GM19025 (cell line): ENCODE measurements around the gene MRPL45.
"Not testable (repeated sequence)": the region's sequence is repeated elsewhere in the genome, so short reads cannot be mapped to it uniquely, and the experiment has no call there.

ENCODE experiments used
- ATAC-seq: cut with Tn5 transposase; IDR thresholded peaks from one replicate; pipeline ENCODE4 v1.9.1; 2021; ENCODE audit warnings: mild to moderate bottlenecking, low read depth, moderate library complexity; ENCODE audit not compliant: unreplicated experiment

MRPL45 gene

DNA sequence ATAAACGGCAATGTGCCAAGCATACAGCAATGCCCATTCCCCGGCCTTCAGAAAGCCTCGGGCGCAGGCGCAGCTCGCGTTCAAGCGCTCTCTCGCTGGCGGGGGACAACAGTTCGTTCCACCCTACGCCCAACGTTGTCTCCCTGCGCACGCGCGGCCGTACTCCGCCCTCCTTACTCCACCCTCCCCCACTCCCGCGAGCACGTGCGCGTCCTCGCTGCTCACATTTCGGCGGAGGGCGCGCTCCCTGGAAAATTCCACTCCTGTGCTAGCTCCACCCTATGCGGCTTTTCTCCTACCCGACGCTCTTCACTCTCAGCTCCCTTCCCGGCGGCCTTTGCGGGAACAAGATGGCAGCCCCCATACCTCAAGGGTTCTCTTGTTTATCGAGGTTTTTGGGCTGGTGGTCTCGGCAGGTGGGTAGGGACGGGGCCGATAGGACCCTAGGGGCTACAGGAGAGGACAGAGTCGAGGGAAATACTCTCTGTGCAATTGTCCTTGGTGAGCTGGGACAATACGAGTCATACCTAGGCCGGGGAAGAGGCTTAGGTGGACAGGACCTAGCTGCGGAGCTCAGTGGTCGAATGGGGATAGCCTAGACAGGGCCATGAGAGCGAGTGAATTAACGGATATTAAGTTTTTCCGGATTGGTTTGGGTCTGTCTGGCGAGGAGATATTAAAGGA is at the start of gene MRPL45:
Gene MRPL45 (plus strand): TSS at position 335 of the 684 bp plus-strand sequence. CDS start 16 bp downstream, at position 351.
- ATAC-seq, result peak; percentile 82

DNA sequence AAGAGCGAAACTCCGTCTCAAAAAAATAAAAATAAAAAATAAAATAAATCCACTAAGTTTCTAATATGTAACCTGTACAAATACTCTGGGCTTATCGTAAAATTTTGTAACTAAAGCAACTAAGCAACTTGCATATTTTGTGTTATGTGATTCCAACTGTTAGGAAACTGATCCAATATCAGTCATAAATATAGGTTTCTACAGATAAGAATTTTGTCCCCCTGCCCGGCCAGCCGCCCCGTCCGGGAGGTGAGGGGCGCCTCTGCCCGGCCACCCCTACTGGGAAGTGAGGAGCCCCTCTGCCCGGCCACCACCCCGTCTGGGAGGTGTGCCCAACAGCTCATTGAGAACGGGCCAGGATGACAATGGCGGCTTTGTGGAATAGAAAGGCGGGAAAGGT is 43.8 kb upstream of the MRPL45 start:
- not testable (repeated sequence) for ATAC-seq

- not testable (repeated sequence) for ATAC-seq
Observed at GRCh38 chr17:38254357-38254756, 42.6 kb upstream of the MRPL45 start.

DNA sequence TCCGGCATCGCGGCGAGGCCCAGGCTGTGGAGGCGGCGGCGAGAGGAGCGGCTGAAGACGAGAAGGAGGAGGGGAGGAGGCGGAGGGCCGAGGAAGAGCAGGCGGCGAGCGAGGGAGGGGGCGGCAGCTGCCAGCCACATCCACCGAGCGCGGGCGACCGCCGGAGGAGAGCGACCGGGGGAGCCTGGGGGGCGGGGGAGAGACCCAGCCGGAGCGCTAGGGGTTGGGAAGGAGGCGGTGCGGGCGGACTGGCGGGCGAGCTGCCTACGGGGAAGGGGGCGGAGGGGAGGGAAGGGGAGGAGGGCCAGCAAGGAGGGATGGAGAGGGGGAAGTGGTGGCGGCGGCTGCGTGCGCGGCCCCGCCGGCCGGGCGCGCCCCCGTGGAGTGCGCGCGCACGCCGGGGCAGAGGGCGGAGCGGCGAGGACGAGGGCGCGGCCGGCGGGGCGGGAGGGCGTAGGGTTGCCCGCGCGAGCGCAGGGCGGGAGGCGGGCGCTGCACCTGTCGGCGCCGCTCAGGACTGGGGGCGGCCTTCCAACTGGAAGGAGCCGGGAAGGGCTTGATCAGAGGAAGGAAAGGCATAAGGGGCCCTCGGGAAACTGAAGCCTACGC is 39.9 kb upstream of the MRPL45 start:
- peak; percentile 80 for ATAC-seq

- ATAC-seq, result not testable (repeated sequence)
Observed at GRCh38 chr17:38265974-38266506, 30.9 kb upstream of the MRPL45 start.

- not testable (repeated sequence) for ATAC-seq
Observed at GRCh38 chr17:38266571-38266970, 30.4 kb upstream of the MRPL45 start.

GRCh38 chr17:38268138-38268537 is 28.8 kb upstream of the MRPL45 start:
- not testable (repeated sequence) for ATAC-seq

GRCh38 chr17:38269045-38269444 is 27.9 kb upstream of the MRPL45 start:
- ATAC-seq, result not testable (repeated sequence)

GRCh38 chr17:38269552-38269951 is 27.4 kb upstream of the MRPL45 start:
- ATAC-seq, result not testable (repeated sequence)

DNA sequence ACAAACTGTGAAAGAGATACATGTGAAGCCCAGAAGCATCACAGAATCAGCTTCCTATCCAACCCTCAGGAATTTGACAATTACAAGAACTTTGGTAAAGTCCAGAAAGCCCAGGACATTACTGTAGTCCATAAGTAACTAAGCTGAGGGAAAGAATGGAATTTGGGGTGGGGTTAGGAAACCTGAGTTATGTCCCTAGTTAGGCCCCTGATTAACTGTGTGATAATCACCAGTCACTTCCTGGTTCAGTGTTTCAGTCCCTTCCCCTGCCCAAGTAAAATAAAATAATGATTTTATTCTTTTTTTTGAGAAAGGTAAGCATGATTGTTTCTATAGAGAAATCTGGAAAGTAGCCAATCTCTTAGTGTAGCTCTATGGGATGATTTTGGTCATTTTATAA is 11.0 kb upstream of the MRPL45 start:
- ATAC-seq, result not testable (repeated sequence)

- ATAC-seq, result peak; percentile 51
Observed at GRCh38 chr17:38286501-38287091, 10.4 kb upstream of the MRPL45 start.

- not testable (repeated sequence) for ATAC-seq
Observed at GRCh38 chr17:38288217-38288827, 8.6 kb upstream of the MRPL45 start.

GRCh38 chr17:38289760-38290159 is 7.2 kb upstream of the MRPL45 start:
- ATAC-seq, result not testable (repeated sequence)

- ATAC-seq, result not testable (repeated sequence)
Observed at GRCh38 chr17:38295602-38296365, 1.2 kb upstream of the MRPL45 start.

DNA sequence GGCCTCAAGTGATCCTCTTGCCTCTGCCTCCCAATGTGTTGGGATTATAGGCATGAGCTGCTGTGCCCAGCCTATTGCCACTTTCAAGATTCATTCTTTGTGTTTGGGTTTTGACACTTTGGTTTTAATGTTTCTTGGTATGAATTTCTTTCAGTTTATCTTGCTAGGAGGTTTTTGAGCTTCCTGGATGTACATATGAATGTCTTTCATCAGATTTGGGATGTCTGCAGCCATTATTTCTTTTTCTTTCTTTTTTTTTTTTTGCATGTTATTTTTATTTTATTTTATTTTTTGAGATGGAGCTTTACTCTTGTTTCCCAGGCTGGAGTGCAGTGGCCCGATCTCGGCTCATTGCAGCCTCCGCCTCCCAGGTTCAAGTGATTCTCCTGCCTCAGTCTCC is 18.5 kb downstream of the MRPL45 start:
- no peak for ATAC-seq

DNA sequence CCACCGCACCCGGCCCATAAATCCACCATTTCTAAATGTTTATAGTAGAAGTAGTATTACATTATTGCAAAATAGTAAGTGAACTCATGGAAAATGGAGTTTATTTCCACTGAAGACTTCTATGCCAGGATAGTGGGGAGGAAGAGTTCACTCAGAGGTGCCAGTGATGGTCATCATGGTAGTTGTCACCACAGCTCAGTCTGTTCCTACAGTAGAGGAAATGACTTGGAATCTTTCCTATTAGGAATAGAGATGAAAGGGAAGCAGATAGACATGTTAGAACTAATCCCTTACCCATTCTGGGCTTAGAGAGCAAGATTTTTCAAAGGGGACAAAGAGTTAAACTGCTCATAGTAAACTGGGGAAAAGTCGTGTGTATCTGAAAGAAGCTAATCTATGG is 20.1 kb downstream of the MRPL45 start:
- ATAC-seq, result no peak

- ATAC-seq, result no peak
Observed at GRCh38 chr17:38320482-38320881, 23.5 kb downstream of the MRPL45 start.

- ATAC-seq, result no peak
Observed at GRCh38 chr17:38322156-38322779, 25.3 kb downstream of the MRPL45 start.

DNA sequence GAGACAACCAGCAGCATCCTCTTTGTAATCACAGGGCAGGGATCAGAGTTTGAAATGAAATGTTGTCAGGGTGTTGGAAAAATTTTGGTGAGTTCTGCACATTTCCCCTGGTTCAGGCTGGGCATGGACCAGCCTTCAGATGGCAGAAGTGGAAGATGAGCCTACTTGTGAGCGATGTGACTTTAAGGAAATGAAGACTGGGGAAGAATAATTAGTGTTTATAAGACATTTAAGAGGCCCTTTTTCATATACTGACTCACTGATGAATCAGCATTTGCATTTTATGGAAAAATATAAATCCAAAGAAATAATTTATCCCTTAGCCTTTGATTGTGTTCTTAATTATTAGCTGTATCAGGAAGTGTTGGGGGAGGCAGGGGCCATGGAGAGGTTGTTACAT is 25.9 kb downstream of the MRPL45 start:
- no peak for ATAC-seq
